HG03175 (cell line): ENCODE data around the gene PWWP2B.

ENCODE experiments used
- ATAC-seq: cut with Tn5 transposase; IDR thresholded peaks from one replicate; pipeline ENCODE4 v1.9.1; 2021; ENCODE audit warnings: mild to moderate bottlenecking, moderate library complexity; ENCODE audit not compliant: unreplicated experiment

The PWWP2B gene

GRCh38 chr10:132392811-132393694 lies 3.9 kb upstream of the PWWP2B start:
- ATAC-seq, result no peak

- no peak for ATAC-seq
Measured at GRCh38 chr10:132393695-132394181, 3.3 kb upstream of the PWWP2B start.

GRCh38 chr10:132394201-132394811 lies 2.7 kb upstream of the PWWP2B start:
- no peak for ATAC-seq

DNA sequence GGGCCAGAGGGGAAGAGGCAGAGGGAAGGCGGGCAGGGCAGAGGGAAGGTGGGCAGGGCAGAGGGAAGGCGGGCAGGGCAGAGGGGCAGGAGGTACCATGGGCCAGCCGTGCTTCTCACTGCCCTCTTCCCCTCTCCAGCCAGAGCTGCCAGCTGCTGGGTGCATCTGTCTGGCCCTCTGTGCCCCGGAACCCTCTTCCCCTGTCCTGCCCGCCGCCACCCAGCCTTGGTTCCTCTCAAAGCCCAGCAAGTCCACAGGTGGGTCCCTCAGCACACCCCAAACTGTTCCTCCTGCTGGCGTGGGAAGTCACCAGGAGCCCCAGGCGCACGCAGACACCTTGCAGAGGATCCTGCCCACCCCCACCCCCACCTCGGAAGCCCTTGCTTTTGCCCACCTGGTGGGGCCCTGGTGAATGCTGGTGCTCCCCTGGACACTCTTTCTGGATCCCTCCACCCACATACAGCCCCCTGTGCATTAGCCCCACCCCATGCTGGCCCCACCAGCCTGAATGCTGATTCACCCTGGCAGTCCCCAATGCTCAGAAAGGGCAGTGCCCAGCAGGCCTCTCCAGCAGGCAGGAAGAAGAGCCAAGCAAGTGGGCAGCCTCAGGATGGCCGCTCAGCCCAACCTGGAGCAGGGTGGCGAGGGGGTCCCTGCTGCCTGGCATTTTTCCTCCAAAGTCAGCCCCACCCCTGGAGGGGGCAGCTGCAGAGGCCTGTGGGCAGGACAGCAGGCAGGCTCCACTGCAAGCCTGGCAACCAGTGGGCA lies 1.9 kb upstream of the PWWP2B start:
- ATAC-seq, result no peak

- peak; percentile 12 for ATAC-seq
Measured at GRCh38 chr10:132395704-132396493, 1.1 kb upstream of the PWWP2B start.

DNA sequence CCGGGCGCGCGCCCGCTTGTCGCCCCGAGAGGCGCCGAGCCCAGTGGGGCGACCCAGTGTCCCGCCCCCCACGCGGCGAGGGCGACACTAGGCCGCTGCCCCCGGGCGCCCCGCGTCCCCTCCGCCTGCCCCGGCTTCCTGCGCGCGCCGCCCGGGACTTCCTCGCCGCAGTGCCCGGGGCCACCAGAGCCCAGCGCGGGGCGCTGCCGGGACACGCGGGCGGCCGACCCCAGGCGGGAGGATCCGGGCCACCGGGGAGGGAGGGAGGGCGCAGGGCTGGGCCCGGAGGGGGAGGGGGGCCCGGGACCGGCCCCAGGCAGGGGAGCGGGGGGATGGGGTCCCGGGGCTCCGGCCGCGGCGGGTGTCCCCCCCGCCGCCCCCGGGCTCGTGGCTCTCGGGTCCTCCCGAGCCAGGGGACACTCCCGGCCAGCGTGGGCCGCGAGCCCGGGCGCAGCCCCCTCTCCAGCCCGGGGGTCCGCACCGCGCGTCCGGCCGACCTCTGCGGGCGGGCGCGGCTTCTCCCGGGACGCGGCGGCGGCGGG lies 435 bp upstream of the PWWP2B start:
- ATAC-seq, result peak; percentile 56

DNA sequence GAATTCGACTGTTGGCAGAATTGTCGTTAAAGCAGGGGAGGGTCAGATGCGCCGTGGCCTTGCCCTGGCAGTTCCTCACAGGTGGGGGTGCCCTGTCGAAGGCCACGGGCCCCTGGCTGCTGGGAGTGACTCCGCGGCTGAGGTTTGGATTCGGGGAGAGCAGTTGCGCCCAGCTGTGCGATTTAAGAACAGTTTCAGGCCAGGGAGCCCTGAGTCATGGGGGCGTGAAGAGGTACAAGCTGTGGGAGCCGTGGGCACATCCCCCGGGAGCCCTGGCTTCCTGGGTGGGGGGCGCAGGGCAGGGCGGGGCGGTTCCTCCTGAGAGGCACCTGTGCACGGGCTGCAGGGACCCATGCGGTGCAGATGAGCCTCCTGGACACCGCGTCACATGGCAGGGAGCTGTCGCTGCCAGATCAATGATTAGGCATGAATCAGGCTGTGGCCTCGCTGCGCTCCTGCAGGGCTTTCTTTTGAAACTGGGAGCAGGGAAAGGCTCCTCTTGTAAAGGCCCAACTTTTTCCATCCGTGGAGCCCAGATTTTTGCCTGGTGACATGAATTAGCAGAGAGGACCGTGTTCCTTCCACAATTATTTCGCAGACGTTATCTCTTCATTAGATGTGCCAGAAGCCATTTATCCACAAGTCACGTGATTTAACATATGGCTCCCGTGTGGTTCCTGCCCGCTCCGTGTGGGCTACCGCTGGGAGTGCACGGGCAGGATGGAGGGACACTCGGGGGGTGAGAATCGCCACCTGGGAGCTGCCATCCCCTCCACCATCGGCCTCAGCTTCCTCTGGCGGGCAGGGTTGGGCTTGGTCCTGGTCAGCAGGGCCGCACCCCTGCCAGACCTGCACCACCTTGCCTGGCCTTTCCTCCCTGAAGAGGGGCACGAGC lies 918 bp downstream of the PWWP2B start:
- peak; percentile 22 for ATAC-seq

GRCh38 chr10:132398566-132398991 lies 1.6 kb downstream of the PWWP2B start:
- ATAC-seq, result no peak

DNA sequence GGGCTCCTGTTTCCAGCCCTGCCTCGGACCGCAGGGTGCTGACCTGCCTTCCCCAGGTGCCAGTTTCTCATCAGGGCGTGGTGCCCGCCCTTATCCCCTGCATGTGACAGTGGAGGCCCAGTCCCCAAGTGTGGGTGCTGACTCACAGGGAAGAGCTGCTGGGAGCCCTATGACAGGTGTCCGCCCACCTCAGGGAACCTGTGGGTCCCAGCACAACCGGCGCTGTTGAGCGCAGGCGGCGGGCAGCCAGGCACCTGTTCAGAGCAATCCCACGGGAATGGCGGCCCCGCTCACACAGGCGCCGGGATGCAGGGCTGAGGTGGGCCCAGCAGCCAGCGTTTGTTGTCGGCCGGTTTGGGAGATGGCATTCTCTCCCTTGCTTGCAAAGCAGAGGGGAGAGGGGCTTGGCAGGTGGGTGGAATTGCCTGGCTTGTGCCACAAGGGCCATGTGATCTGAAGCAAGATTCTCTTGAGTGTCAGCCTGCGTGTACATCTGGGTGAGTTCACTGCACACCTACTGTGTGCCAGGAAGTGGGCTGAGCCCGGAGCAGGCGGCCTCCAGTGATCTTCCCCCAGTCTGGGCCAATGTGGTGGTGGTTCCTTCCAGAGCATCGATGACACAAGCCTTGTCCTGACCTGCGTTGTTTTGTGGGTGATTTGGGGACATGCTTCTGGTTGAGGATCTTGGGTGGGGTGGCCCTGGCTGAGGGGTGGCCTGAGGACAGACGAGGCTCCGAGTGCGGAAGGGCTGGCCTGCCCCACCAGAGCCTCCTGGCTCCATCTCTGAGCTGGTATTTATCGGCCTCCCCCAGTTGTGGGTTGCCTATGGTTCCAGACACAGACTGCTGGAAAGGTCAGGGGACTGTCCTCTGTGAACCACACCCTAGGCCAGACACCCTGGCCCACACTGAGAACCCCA lies 2.4 kb downstream of the PWWP2B start:
- ATAC-seq, result no peak

DNA sequence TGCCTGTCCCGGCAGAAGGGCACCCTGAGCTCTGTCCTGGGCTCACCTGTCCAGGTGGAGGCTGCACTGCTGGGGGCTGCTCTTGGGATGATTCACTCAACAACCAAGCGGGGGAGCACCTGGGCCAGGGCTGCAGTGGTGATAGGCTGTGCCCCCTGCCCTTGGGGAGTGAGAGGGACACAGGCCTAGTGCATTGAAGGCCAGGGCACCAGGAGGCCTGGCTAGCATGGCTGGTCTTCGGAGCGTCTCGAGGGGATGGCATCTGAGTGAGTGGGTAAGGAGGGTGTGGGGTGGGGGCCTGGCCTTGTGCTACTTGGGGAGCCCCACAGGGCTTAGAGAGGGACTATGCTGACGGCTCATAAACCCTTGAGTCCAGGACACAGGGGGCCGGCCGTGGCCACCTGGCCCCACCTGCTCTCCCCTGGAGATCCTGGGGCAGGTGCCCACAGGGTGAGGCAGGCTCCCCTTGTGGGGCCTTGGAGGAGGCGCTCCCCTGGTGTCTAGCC lies 3.1 kb downstream of the PWWP2B start:
- no peak for ATAC-seq

DNA sequence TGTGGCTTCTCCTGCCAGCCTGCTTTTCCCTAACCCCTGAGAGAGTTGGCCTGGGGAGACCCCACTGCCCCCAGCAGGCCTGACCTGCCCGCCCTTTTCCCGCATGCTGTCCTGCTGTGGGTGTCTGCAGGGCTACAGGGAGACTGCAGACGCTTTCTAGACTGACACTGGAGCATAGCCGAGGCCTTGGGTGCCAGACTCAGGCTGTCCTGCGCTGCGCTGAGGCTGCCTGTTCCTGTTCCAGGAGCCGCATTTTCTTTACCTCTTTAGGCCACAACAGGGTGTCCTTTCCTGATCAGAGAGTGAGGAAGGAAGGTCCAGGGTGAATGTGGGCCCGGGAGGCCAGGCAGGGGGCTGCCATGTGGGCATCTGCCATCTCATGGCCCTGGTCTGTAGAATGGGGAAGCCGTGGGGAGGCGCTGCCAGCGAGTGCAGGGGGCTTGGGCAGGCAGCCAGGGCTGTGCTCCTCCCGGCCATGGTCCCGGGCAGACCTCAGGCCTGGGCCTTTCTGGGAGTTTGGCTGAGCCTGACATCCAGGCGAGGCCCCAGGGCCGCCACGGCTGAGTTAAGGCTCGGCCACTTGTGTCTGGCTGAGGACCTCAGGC lies 3.6 kb downstream of the PWWP2B start:
- ATAC-seq, result no peak

- ATAC-seq, result no peak
Measured at GRCh38 chr10:132401401-132402118, 4.6 kb downstream of the PWWP2B start.

DNA sequence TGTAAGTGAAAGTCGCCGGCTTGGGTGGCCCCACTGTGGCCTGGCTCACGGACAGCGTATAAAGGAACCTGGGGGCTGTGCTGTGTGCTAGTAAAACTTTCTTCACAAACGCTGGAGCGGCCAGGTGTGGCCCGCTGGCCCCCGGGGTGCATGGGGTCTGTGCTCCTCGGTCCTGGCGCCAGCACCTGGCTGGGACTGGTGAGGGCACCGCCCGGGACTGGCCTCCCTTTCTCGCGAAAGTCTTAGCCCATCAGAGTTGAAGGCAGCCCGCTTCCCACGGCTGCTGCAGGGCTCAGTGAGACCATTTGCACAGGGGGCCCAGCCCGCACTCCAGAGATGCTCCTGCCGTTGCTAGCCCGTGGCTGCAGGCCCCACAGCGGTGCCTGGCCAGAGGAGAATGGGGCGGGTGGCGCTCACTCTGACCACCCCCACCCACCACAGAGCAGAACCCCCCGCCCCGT lies 5.8 kb downstream of the PWWP2B start:
- ATAC-seq, result no peak

DNA sequence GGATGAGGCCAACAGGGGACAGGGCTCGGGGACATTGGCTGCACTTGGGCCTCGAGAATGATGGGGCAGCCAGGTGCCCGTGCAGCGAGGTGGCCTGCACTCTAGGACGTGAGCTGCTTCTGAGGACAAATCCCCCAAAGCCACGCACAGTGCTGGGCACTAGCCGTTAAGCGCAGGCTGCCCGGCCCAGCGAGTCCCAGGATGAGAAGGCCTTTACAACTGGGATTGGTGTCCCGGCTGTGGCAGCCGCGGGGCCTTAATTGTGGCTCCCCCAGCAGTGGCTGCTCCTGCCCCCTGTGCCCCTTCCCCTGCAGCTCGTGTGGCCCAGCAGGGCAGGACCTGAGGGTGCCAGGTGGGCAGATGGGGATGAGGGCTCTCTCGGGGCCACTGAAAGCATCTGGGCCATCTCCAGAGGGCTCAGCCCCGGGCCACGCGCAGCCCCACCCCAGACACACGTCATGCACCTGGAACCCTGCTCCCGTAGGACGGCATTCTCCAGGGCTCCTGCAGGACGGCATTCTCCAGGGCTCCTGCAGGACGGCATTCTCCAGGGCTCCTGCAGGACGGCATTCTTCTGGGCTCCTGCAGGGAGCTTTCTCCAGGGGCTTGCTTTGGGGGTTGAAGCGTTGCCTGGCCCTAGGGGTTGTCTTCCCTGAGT lies 6.6 kb downstream of the PWWP2B start:
- ATAC-seq, result no peak

- no peak for ATAC-seq
Measured at GRCh38 chr10:132404169-132404880, 7.3 kb downstream of the PWWP2B start.
